A549 (cell line): ENCODE measurements around the gene TBX15. TPM values are rescaled to one million over a fixed set of nuclear protein-coding genes. Genes with fewer than 3 reads are reported as not detected.

Source experiments
- ATAC-seq, 2 experiments: fragments of 200-7000 bp in 1 of 2; fragments of >200 bp in 1 of 2; cut with Nextera tagmentation in 1 of 2; cut with Tn5 transposase in 1 of 2; 3 replicates each; pipeline versions ENCODE4 v1.8.0 to v1.9.1; 2018 to 2020; ENCODE audit warnings: mild to moderate bottlenecking in 1 of 2, moderate library complexity in 1 of 2
- CTCF ChIA-PET: fragments of 300-600 bp; sonication (Branson Sonifier 250); formaldehyde crosslinking; extraction: SDS; loops from one replicate; lab custom pipeline; 2021; ENCODE audit warnings: antibody characterized with exemption, inconsistent platforms; lab: Yijun Ruan, JAX
- POLR2A ChIA-PET: fragments of 350-600 bp; formaldehyde crosslinking; extraction: SDS; loops from one replicate; lab custom pipeline; 2021; ENCODE audit warnings: antibody characterized with exemption, inconsistent platforms; lab: Yijun Ruan, JAX
- DNase-seq, 2 experiments: peaks; one replicate each; pipeline versions ENCODE4 v3.0.0 to v3.0.0-alpha.2; 2011 to 2016; ENCODE audit warnings: low read depth in 1 of 2, low spot score in 1 of 2
- FAIRE-seq: peaks from 2 replicates; lab custom pipeline; 2011; peaks lifted over from hg19 to GRCh38; lab: Jason Lieb, UNC
- H3K27ac ChIP-seq, 2 experiments: fragments of >200 bp; sonication (Bioruptor Twin); formaldehyde crosslinking; 3 replicates each; pipeline ENCODE4 v1.5.1; 2016 to 2017
- H3K4me1 ChIP-seq: fragments of >200 bp; sonication (Bioruptor Twin); formaldehyde crosslinking; 3 replicates; pipeline ENCODE4 v1.6.1; 2016
- H3K4me2 ChIP-seq: fragments of >200 bp; sonication (Bioruptor Twin); formaldehyde crosslinking; 3 replicates; pipeline ENCODE4 v1.6.1; 2016
- H3K4me3 ChIP-seq: fragments of >200 bp; sonication (Bioruptor Twin); formaldehyde crosslinking; 3 replicates; pipeline ENCODE4 v1.5.1; 2016
- H3K9me3 ChIP-seq: fragments of >200 bp; sonication (Bioruptor Twin); formaldehyde crosslinking; 3 replicates; pipeline ENCODE4 v1.6.1; 2016
- CHD4 ChIP-seq: fragments of 200-600 bp; sonication (generic); IDR thresholded peaks from 2 replicates; pipeline ENCODE4 v1.6.1; 2016; ENCODE audit warnings: antibody characterized with exemption, mild to moderate bottlenecking, borderline replicate concordance
- E2F6 ChIP-seq: IDR thresholded peaks from 2 replicates; pipeline ENCODE4 v1.6.1; 2012; ENCODE audit warnings: low read depth, borderline replicate concordance
- EHF ChIP-seq: fragments of 250-450 bp; sonication (Bioruptor Pico); IDR thresholded peaks from 2 replicates; pipeline ENCODE4 v1.5.0; 2020; ENCODE audit warnings: mild to moderate bottlenecking
- EHMT2 ChIP-seq: fragments of 200-600 bp; sonication (generic); IDR thresholded peaks from 2 replicates; pipeline ENCODE4 v1.6.1; 2016; ENCODE audit warnings: antibody characterized with exemption, low read depth, mild to moderate bottlenecking, moderate library complexity
- EP300 ChIP-seq, 2 experiments: fragments of >200 bp; sonication (Bioruptor Twin); formaldehyde crosslinking; IDR thresholded peaks; 2 replicates in 1 of 2; 3 replicates in 1 of 2; pipeline ENCODE4 v1.6.1; 2016 to 2017
- FOSB ChIP-seq: fragments of 250-450 bp; sonication (Bioruptor Pico); IDR thresholded peaks from 2 replicates; pipeline ENCODE4 v1.5.0; 2020; ENCODE audit warnings: mild to moderate bottlenecking, moderate library complexity
- HDAC2 ChIP-seq: fragments of 200-600 bp; sonication (generic); IDR thresholded peaks from 2 replicates; pipeline ENCODE4 v1.6.1; 2016
- HES2 ChIP-seq: fragments of >200 bp; sonication (Bioruptor Twin); formaldehyde crosslinking; IDR thresholded peaks from 2 replicates; pipeline ENCODE4 v1.6.1; 2016
- HOXA7 ChIP-seq: fragments of 250-450 bp; sonication (Bioruptor Pico); IDR thresholded peaks from 2 replicates; pipeline ENCODE4 v1.5.0; 2020; ENCODE audit warnings: mild to moderate bottlenecking, moderate library complexity
- HOXB5 ChIP-seq: fragments of 250-450 bp; sonication (Bioruptor Pico); IDR thresholded peaks from 2 replicates; pipeline ENCODE4 v1.5.0; 2020; ENCODE audit warnings: mild to moderate bottlenecking, moderate library complexity
- JUNB ChIP-seq: fragments of >200 bp; sonication (Bioruptor Twin); formaldehyde crosslinking; IDR thresholded peaks from 2 replicates; pipeline ENCODE4 v1.6.1; 2016
- MYC ChIP-seq: IDR thresholded peaks from 2 replicates; pipeline ENCODE4 v1.6.1; 2012; ENCODE audit warnings: mild to moderate bottlenecking, inconsistent platforms, low read length, improper control_type of control experiment, borderline replicate concordance
- NFE2L2 ChIP-seq: fragments of 150-350 bp; conservative IDR thresholded peaks from 2 replicates; pipeline ENCODE4 v1.6.1; 2014; ENCODE audit warnings: low read length
- NPAS2 ChIP-seq: fragments of 250-450 bp; sonication (Bioruptor Pico); IDR thresholded peaks from 2 replicates; pipeline ENCODE4 v1.8.0; 2022; ENCODE audit warnings: mild to moderate bottlenecking, moderate library complexity, borderline replicate concordance
- PHF8 ChIP-seq: fragments of 200-600 bp; sonication (generic); IDR thresholded peaks from 2 replicates; pipeline ENCODE4 v1.6.1; 2016; ENCODE audit warnings: low read depth, mild to moderate bottlenecking, antibody characterized with exemption, moderate library complexity, borderline replicate concordance
- POLR2A ChIP-seq: IDR thresholded peaks from 2 replicates; pipeline ENCODE4 v1.6.1; 2012; ENCODE audit warnings: mild to moderate bottlenecking, low read length
- RARB ChIP-seq: fragments of 250-450 bp; sonication (Bioruptor Pico); IDR thresholded peaks from 2 replicates; pipeline ENCODE4 v1.8.0; 2021; ENCODE audit warnings: mild to moderate bottlenecking, moderate library complexity
- RFX5 ChIP-seq: fragments of 450-650 bp; IDR thresholded peaks from 2 replicates; pipeline ENCODE4 v1.7.1; 2014; ENCODE audit warnings: antibody characterized with exemption, mild to moderate bottlenecking, moderate library complexity
- RNF2 ChIP-seq: fragments of 200-600 bp; sonication (generic); IDR thresholded peaks from 2 replicates; pipeline ENCODE4 v1.6.1; 2016; ENCODE audit warnings: low read depth, mild to moderate bottlenecking, antibody characterized with exemption, moderate library complexity, borderline replicate concordance
- SMC3 ChIP-seq: fragments of >200 bp; sonication (Bioruptor Twin); formaldehyde crosslinking; IDR thresholded peaks from 3 replicates; pipeline ENCODE4 v1.6.1; 2018; ENCODE audit warnings: inconsistent platforms
- SREBF2 ChIP-seq: fragments of 450-650 bp; IDR thresholded peaks from 2 replicates; pipeline ENCODE4 v1.6.1; 2014; ENCODE audit warnings: mild to moderate bottlenecking, moderate library complexity
- TFCP2L1 ChIP-seq: fragments of 250-450 bp; sonication (Bioruptor Pico); IDR thresholded peaks from 2 replicates; pipeline ENCODE4 v1.5.0; 2021; ENCODE audit warnings: mild to moderate bottlenecking
- ZC3H11A ChIP-seq: fragments of 450-650 bp; IDR thresholded peaks from 2 replicates; pipeline ENCODE4 v1.6.1; 2014; ENCODE audit warnings: antibody characterized with exemption, mild to moderate bottlenecking
- ZNF302 ChIP-seq: fragments of 250-450 bp; sonication (Bioruptor Pico); IDR thresholded peaks from 2 replicates; pipeline ENCODE4 v1.9.0; 2021; ENCODE audit warnings: inconsistent platforms, mild to moderate bottlenecking, moderate library complexity
- ZSCAN20 ChIP-seq: fragments of 250-450 bp; sonication (Bioruptor Pico); IDR thresholded peaks from 2 replicates; pipeline ENCODE4 v1.8.0; 2022; ENCODE audit warnings: mild to moderate bottlenecking, moderate library complexity
- WGBS: methylation state at CpG from one replicate; pipeline ENCODE4 v1.1.6; 2017; ENCODE audit errors: missing lambda C conversion rate; 5-methylcytosine and 5-hydroxymethylcytosine counted together
- polyA plus RNA-seq, 4 experiments: library from polyadenylated mRNA; depleted of rRNA in 3 of 4; stranded (reverse); fragments of >200 nt; fragmentation: RNase III in 1 of 4; extraction: RNeasy Plus Mini Kit Qiagen cat#74134 plus additional on column Dnase treatment in 1 of 4; gene quantifications; 2 replicates in 3 of 4; 3 replicates in 1 of 4; pipeline ENCODE4 v1.2.3, GENCODE V29; 2011 to 2017
- TF ChIP-seq, protein P1 (sequence below): IDR thresholded peaks from 2 replicates; pipeline ENCODE4 v1.6.1; 2012

Gene TBX15
- polyA plus RNA-seq, 2 of the 4 experiments (the other 2 are of a cell fraction): 0.04 TPM; not detected in 1

DNA sequence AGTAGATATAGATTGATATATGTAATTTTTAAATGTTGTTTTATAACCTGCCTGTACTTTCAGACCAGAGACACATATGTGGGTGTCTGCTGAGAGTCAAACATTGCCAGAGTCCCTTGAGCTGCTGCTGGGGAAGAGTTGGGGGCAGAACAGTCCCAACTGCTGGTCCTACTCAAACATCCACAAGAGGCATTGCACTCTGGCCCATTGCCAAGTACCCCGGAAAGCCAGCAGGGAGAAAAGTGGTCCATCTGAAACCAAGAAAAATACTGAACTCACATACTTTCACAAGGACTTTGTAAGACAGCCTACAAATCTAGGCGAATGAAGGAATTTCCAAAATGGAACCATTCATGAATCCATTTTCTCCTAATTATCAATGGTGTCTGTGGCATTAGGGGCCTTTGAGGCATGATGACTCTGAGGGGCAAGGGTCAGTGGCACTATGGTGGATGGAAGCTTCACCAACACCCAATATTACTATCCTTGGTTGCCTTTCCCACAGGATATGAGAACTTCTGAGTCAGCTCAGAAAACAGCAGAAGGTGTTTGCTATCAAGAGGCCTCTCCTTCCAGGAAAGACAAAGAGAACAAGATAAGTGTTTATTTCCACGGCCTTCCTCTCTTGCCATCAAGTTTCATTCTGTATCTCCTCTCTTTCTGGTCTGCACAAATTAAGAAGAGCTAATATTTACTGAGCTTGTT lies 7.3 kb upstream of the TBX15 start:
- no peaks in the 10 kb centered on the region for H3K4me1 ChIP-seq
- FAIRE-seq (no peak), DNase-seq (no peak), ATAC-seq (no peak)
- H3K27ac ChIP-seq: no peak overlapping the region
- no peaks in the 10 kb centered on the region for H3K9me3 ChIP-seq
- ChIA-PET CTCF (no interaction called here), POLR2A (no interaction called here)
- TF ChIP-seq NFE2L2 (no peak), RNF2 (no peak), HOXA7 (CRISPR knock-in tag) (no peak), ZNF302 (no peak), RARB (no peak), HES2 (no peak), HDAC2 (no peak), PHF8 (no peak), EHF (no peak), E2F6 (no peak), SMC3 (no peak), EHMT2 (no peak)
- TF ChIP-seq, protein P1, sequence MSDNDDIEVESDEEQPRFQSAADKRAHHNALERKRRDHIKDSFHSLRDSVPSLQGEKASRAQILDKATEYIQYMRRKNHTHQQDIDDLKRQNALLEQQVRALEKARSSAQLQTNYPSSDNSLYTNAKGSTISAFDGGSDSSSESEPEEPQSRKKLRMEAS: no peak
- no peak overlapping the region for H3K4me3 ChIP-seq
- 49% methylated on average over 3 of the region's 3 CpGs for WGBS
- H3K4me2 ChIP-seq: no peak overlapping the region

DNA sequence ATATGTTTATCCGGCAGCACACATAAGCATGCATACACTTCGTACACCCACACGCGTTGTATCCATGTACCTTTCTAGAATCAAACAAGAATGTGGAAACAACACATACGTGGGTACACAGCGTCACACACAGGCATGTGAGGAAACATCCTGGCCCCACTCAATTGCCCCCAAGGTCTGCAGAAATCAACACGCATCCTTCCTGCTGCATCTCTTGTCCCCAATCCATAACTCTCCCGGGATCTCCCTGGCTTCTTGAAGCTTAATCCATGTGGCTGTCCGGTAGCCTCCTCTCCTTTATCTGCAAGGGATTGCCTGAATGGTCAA lies 5.5 kb upstream of the TBX15 start:
- H3K27ac ChIP-seq: no peak overlapping the region
- H3K4me2 ChIP-seq: no peak overlapping the region
- 73% methylated on average over 9 of the region's 9 CpGs for WGBS
- DNase-seq (no peak), FAIRE-seq (no peak), ATAC-seq (no peak)
- CTCF ChIA-PET: no interaction called here
- POLR2A ChIA-PET: no interaction called here
- H3K4me1 ChIP-seq: no peaks in the 10 kb centered on the region
- no peak for TF ChIP-seq NPAS2 (CRISPR knock-in tag)
- TF ChIP-seq HDAC2: no peak
- no peak for TF ChIP-seq POLR2A
- TF ChIP-seq E2F6: no peak
- no peak for TF ChIP-seq FOSB
- no peak for TF ChIP-seq ZNF302
- TF ChIP-seq MYC: no peak
- no peak for TF ChIP-seq ZC3H11A
- no peak for TF ChIP-seq TFCP2L1
- TF ChIP-seq SREBF2: no peak
- no peak for TF ChIP-seq HOXB5
- TF ChIP-seq CHD4: no peak
- no peak for TF ChIP-seq ZSCAN20 (CRISPR knock-in tag)
- no peak for TF ChIP-seq JUNB
- TF ChIP-seq EP300 (IDR thresholded peaks at IDR 0.05): no peak
- no peak for TF ChIP-seq RFX5
- no peak overlapping the region for H3K4me3 ChIP-seq
- no peaks in the 10 kb centered on the region for H3K9me3 ChIP-seq
